ENCODE data around the gene WNT3. TPM values are rescaled to one million over a fixed set of nuclear protein-coding genes. Genes with fewer than 3 reads are reported as not detected.

Gene WNT3
- total RNA-seq, 1 donor from 2014 or later = 1.1 TPM

- no peaks in the 10 kb centered on the region for H4K20me1 ChIP-seq (ENCODE audit: low read depth)
- H2AFZ ChIP-seq (replicated peaks) = no peak overlapping the region
- no peaks in the 10 kb centered on the region for H3K4me1 ChIP-seq
- no peak overlapping the region for H3K4me2 ChIP-seq
- H3K27me3 Mint-ChIP-seq (ENCODE audit: insufficient read depth, low read depth) = peaks cover 9% of the 10 kb centered on the region
- no peaks in the 10 kb centered on the region for H3K27me3 ChIP-seq
- TF ChIP-seq EZH2 (IDR thresholded peaks at IDR 0.05) = no peak
- no peak for TF ChIP-seq EZH2phosphoT487 (IDR thresholded peaks at IDR 0.05)
- TF ChIP-seq CTCF (IDR thresholded peaks at IDR 0.05) = no peak
- DNase-seq (ENCODE audit: low spot score) = no peak
- no peak overlapping the region for H3K27ac ChIP-seq
- no peak overlapping the region for H3K4me3 Mint-ChIP-seq
- no peak overlapping the region for H3K9ac ChIP-seq
- no peaks in the 10 kb centered on the region for H3K9me3 ChIP-seq (ENCODE audit: low read depth)
- peaks cover 38% of the 10 kb centered on the region for H3K36me3 Mint-ChIP-seq
- H3K9me3 Mint-ChIP-seq = no peaks in the 10 kb centered on the region
- H3K4me3 ChIP-seq = no peak overlapping the region
- peak overlapping the region; percentile 46 for H3K27ac Mint-ChIP-seq
- no peaks in the 10 kb centered on the region for H3F3A ChIP-seq (ENCODE audit: low read depth)
- H3K79me2 ChIP-seq (ENCODE audit: low read depth) = no peaks in the 10 kb centered on the region
- H3K36me3 ChIP-seq = no peaks in the 10 kb centered on the region
- peaks cover 25% of the 10 kb centered on the region for H3K4me1 Mint-ChIP-seq
Observed at GRCh38 chr17:46753776-46754175, 64.7 kb downstream of the WNT3 start.

DNA sequence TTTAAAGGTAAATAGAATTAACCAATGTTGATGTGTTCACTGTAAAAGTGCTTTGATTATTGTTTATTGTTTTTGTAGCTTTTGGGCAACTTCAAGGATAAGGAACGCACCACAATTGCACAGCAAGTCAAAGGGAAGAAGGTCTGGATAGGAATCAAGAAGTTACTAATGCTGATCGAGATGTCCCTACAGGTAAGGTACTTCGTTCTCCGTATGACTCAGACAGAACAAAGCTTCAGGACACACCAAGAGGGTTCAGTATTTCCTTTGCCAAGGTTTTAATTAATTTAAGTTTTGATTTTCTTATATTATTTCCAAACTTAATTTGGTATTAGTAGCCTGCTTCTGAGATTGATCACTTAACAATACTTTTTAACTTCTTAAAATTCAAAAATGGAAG lies 67.1 kb downstream of the WNT3 start:
- no peaks in the 10 kb centered on the region for H3K4me1 ChIP-seq
- H3K27me3 ChIP-seq = no peaks in the 10 kb centered on the region
- H2AFZ ChIP-seq (replicated peaks) = no peak overlapping the region
- H3K9ac ChIP-seq = no peak overlapping the region
- peaks cover 36% of the 10 kb centered on the region for H3K36me3 Mint-ChIP-seq
- DNase-seq (ENCODE audit: low spot score) = no peak
- no peaks in the 10 kb centered on the region for H3K36me3 ChIP-seq
- H3K4me3 ChIP-seq = no peak overlapping the region
- H3K9me3 Mint-ChIP-seq = no peaks in the 10 kb centered on the region
- no peaks in the 10 kb centered on the region for H3K79me2 ChIP-seq (ENCODE audit: low read depth)
- H4K20me1 ChIP-seq (ENCODE audit: low read depth) = no peaks in the 10 kb centered on the region
- H3K9me3 ChIP-seq (ENCODE audit: low read depth) = no peaks in the 10 kb centered on the region
- peaks cover 25% of the 10 kb centered on the region for H3K4me1 Mint-ChIP-seq
- H3K4me3 Mint-ChIP-seq = no peak overlapping the region
- no peak overlapping the region for H3K4me2 ChIP-seq
- H3F3A ChIP-seq (ENCODE audit: low read depth) = no peaks in the 10 kb centered on the region
- TF ChIP-seq CTCF (IDR thresholded peaks at IDR 0.05) (no peak), EZH2 (IDR thresholded peaks at IDR 0.05) (no peak), EZH2phosphoT487 (IDR thresholded peaks at IDR 0.05) (no peak)
- H3K27ac ChIP-seq = no peak overlapping the region
- peaks cover 4% of the 10 kb centered on the region for H3K27me3 Mint-ChIP-seq (ENCODE audit: insufficient read depth, low read depth)
- no peak overlapping the region for H3K27ac Mint-ChIP-seq

GRCh38 chr17:46745376-46745775 lies 73.1 kb downstream of the WNT3 start:
- no peak overlapping the region for H3K4me3 ChIP-seq
- no peak overlapping the region for H2AFZ ChIP-seq (replicated peaks)
- TF ChIP-seq EZH2 (IDR thresholded peaks at IDR 0.05) (no peak), CTCF (IDR thresholded peaks at IDR 0.05) (no peak), EZH2phosphoT487 (IDR thresholded peaks at IDR 0.05) (no peak)
- no peak overlapping the region for H3K4me3 Mint-ChIP-seq
- H3K9ac ChIP-seq = no peak overlapping the region
- H3K79me2 ChIP-seq (ENCODE audit: low read depth) = no peaks in the 10 kb centered on the region
- H3K27ac ChIP-seq = no peak overlapping the region
- H3K36me3 ChIP-seq = no peaks in the 10 kb centered on the region
- H3K9me3 Mint-ChIP-seq = no peaks in the 10 kb centered on the region
- no peak for DNase-seq (ENCODE audit: low spot score)
- peak overlapping the region; percentile 12 for H3K4me2 ChIP-seq
- H3F3A ChIP-seq (ENCODE audit: low read depth) = peaks cover 5% of the 10 kb centered on the region
- H3K27me3 ChIP-seq = no peaks in the 10 kb centered on the region
- peaks cover 46% of the 10 kb centered on the region for H3K4me1 Mint-ChIP-seq
- H3K27ac Mint-ChIP-seq = no peak overlapping the region
- H3K9me3 ChIP-seq (ENCODE audit: low read depth) = no peaks in the 10 kb centered on the region
- peaks cover 20% of the 10 kb centered on the region for H3K4me1 ChIP-seq
- peaks cover 18% of the 10 kb centered on the region for H3K36me3 Mint-ChIP-seq
- H4K20me1 ChIP-seq (ENCODE audit: low read depth) = peaks cover 9% of the 10 kb centered on the region
- H3K27me3 Mint-ChIP-seq (ENCODE audit: insufficient read depth, low read depth) = peaks cover 7% of the 10 kb centered on the region

All from neural progenitor cell (in vitro differentiated cells).